Measurements from ENCODE around the gene GPHN. TPM values are rescaled to one million over a fixed set of nuclear protein-coding genes. Genes with fewer than 3 reads are reported as not detected.

The GPHN gene
- total RNA-seq, 1 donor from 2014 or later: 32.1 TPM

- no peaks in the 10 kb centered on the region for H3K9me3 Mint-ChIP-seq
- no peak for TF ChIP-seq CTCF (IDR thresholded peaks at IDR 0.05; ENCODE audit: unreplicated experiment)
- H3K36me3 Mint-ChIP-seq: no peaks in the 10 kb centered on the region
- no peaks in the 10 kb centered on the region for H3K27me3 Mint-ChIP-seq (ENCODE audit: low read depth)
- no peak overlapping the region for H3K27ac Mint-ChIP-seq
- DNase-seq (ENCODE audit: low spot score in 2 of 2, unreplicated experiment in 2 of 2): no peak
- H3K4me1 Mint-ChIP-seq: peaks cover 8% of the 10 kb centered on the region
- H3K4me3 Mint-ChIP-seq: no peak overlapping the region
Observed at GRCh38 chr14:67010602-67011001, 502.7 kb downstream of the GPHN start.

- H3K4me3 Mint-ChIP-seq: no peak overlapping the region
- H3K9me3 Mint-ChIP-seq: no peaks in the 10 kb centered on the region
- no peak for DNase-seq (ENCODE audit: low spot score in 2 of 2, unreplicated experiment in 2 of 2)
- no peak for TF ChIP-seq CTCF (IDR thresholded peaks at IDR 0.05; ENCODE audit: unreplicated experiment)
- H3K4me1 Mint-ChIP-seq: no peaks in the 10 kb centered on the region
- H3K36me3 Mint-ChIP-seq: peaks cover under 1% of the 10 kb centered on the region
- no peak overlapping the region for H3K27ac Mint-ChIP-seq
- no peaks in the 10 kb centered on the region for H3K27me3 Mint-ChIP-seq (ENCODE audit: low read depth)
Observed at GRCh38 chr14:67016856-67017255, 508.9 kb downstream of the GPHN start.

GRCh38 chr14:67018720-67019119 lies 510.8 kb downstream of the GPHN start:
- Mint-ChIP-seq H3K27me3 (ENCODE audit: low read depth) (no peaks in the 10 kb centered on the region), H3K27ac (no peak overlapping the region), H3K9me3 (no peaks in the 10 kb centered on the region), H3K4me1 (no peaks in the 10 kb centered on the region), H3K36me3 (peaks cover 2% of the 10 kb centered on the region), H3K4me3 (no peak overlapping the region)
- no peak for TF ChIP-seq CTCF (IDR thresholded peaks at IDR 0.05; ENCODE audit: unreplicated experiment)
- DNase-seq (ENCODE audit: low spot score in 2 of 2, unreplicated experiment in 2 of 2): no peak

- no peaks in the 10 kb centered on the region for H3K27me3 Mint-ChIP-seq (ENCODE audit: low read depth)
- DNase-seq (ENCODE audit: low spot score in 2 of 2, unreplicated experiment in 2 of 2): no peak
- H3K9me3 Mint-ChIP-seq: peaks cover 4% of the 10 kb centered on the region
- H3K4me1 Mint-ChIP-seq: no peaks in the 10 kb centered on the region
- TF ChIP-seq CTCF (IDR thresholded peaks at IDR 0.05; ENCODE audit: unreplicated experiment): no peak
- peaks cover 9% of the 10 kb centered on the region for H3K36me3 Mint-ChIP-seq
- H3K27ac Mint-ChIP-seq: no peak overlapping the region
- no peak overlapping the region for H3K4me3 Mint-ChIP-seq
Observed at GRCh38 chr14:67019796-67020195, 511.8 kb downstream of the GPHN start.

GRCh38 chr14:67031920-67032774 lies 524.2 kb downstream of the GPHN start:
- Mint-ChIP-seq H3K27me3 (ENCODE audit: low read depth) (no peaks in the 10 kb centered on the region), H3K4me1 (no peaks in the 10 kb centered on the region), H3K27ac (no peak overlapping the region), H3K36me3 (peaks cover 28% of the 10 kb centered on the region), H3K9me3 (peaks cover 51% of the 10 kb centered on the region), H3K4me3 (no peak overlapping the region)
- no peak for TF ChIP-seq CTCF (IDR thresholded peaks at IDR 0.05; ENCODE audit: unreplicated experiment)
- no peak for DNase-seq (ENCODE audit: low spot score in 2 of 2, unreplicated experiment in 2 of 2)

Measured in mesothelial cell of epicardium (in vitro differentiated cells).